Measurements from ENCODE around the gene BICRA.
"Not testable (repeated sequence)": the region's sequence is repeated elsewhere in the genome, so short reads cannot be mapped to it uniquely, and the experiment has no call there.

BICRA gene

GRCh38 chr19:47582320-47582909, 26.5 kb upstream of the BICRA start:
- WGBS, 2 experiments: 86% methylated on average over 4 to 6 of the region's 6 CpGs
- Histone ChIP-seq H3K36me3 (ENCODE audit: control insufficient read depth, insufficient read depth, low read length) (no peaks in the 10 kb centered on the region), H3K4me1 (ENCODE audit: control insufficient read depth, insufficient read depth, low read length) (no peaks in the 10 kb centered on the region), H3K4me3 (ENCODE audit: insufficient read depth, low read depth, low read length) (no peak overlapping the region), H3K27me3 (ENCODE audit: control insufficient read depth, insufficient read depth, low read length, poor library complexity, severe bottlenecking) (no peaks in the 10 kb centered on the region), H3K9me3 (ENCODE audit: control insufficient read depth, low read length) (no peaks in the 10 kb centered on the region), H3K27ac (ENCODE audit: insufficient read depth, low read depth, low read length, poor library complexity, severe bottlenecking) (no peak overlapping the region)

GRCh38 chr19:47583161-47583560, 25.8 kb upstream of the BICRA start:
- H3K27ac ChIP-seq (ENCODE audit: insufficient read depth, low read depth, low read length, poor library complexity, severe bottlenecking); H3K27me3 ChIP-seq (ENCODE audit: control insufficient read depth, insufficient read depth, low read length, poor library complexity, severe bottlenecking); H3K9me3 ChIP-seq (ENCODE audit: control insufficient read depth, low read length); H3K4me1 ChIP-seq (ENCODE audit: control insufficient read depth, insufficient read depth, low read length); H3K4me3 ChIP-seq (ENCODE audit: insufficient read depth, low read depth, low read length); H3K36me3 ChIP-seq (ENCODE audit: control insufficient read depth, insufficient read depth, low read length): not testable (repeated sequence)
- WGBS, 2 experiments: 83 to 92% methylated on average over 1 of the region's 1 CpG

- Histone ChIP-seq H3K9me3 (ENCODE audit: control insufficient read depth, low read length) (no peaks in the 10 kb centered on the region), H3K4me1 (ENCODE audit: control insufficient read depth, insufficient read depth, low read length) (no peaks in the 10 kb centered on the region), H3K36me3 (ENCODE audit: control insufficient read depth, insufficient read depth, low read length) (no peaks in the 10 kb centered on the region), H3K4me3 (ENCODE audit: insufficient read depth, low read depth, low read length) (no peak overlapping the region), H3K27me3 (ENCODE audit: control insufficient read depth, insufficient read depth, low read length, poor library complexity, severe bottlenecking) (no peaks in the 10 kb centered on the region), H3K27ac (ENCODE audit: insufficient read depth, low read depth, low read length, poor library complexity, severe bottlenecking) (no peak overlapping the region)
- WGBS, 2 experiments: 93 to 94% methylated on average over 4 of the region's 4 CpGs
Measured at GRCh38 chr19:47587295-47587694, 21.6 kb upstream of the BICRA start.

GRCh38 chr19:47589824-47590223, 19.1 kb upstream of the BICRA start:
- 69 to 79% methylated on average over 7 of the region's 7 CpGs for WGBS, 2 experiments
- Histone ChIP-seq H3K27me3 (ENCODE audit: control insufficient read depth, insufficient read depth, low read length, poor library complexity, severe bottlenecking) (no peaks in the 10 kb centered on the region), H3K9me3 (ENCODE audit: control insufficient read depth, low read length) (no peaks in the 10 kb centered on the region), H3K36me3 (ENCODE audit: control insufficient read depth, insufficient read depth, low read length) (no peaks in the 10 kb centered on the region), H3K27ac (ENCODE audit: insufficient read depth, low read depth, low read length, poor library complexity, severe bottlenecking) (no peak overlapping the region), H3K4me3 (ENCODE audit: insufficient read depth, low read depth, low read length) (no peak overlapping the region), H3K4me1 (ENCODE audit: control insufficient read depth, insufficient read depth, low read length) (no peaks in the 10 kb centered on the region)

- 91% methylated on average over 6 of the region's 6 CpGs for WGBS, 2 experiments
- no peaks in the 10 kb centered on the region for H3K9me3 ChIP-seq (ENCODE audit: control insufficient read depth, low read length)
Measured at GRCh38 chr19:47593860-47594259, 15.1 kb upstream of the BICRA start.

GRCh38 chr19:47595944-47596343, 13.0 kb upstream of the BICRA start:
- Histone ChIP-seq H3K4me3 (ENCODE audit: insufficient read depth, low read depth, low read length) (no peak overlapping the region), H3K36me3 (ENCODE audit: control insufficient read depth, insufficient read depth, low read length) (no peaks in the 10 kb centered on the region), H3K27ac (ENCODE audit: insufficient read depth, low read depth, low read length, poor library complexity, severe bottlenecking) (no peak overlapping the region), H3K27me3 (ENCODE audit: control insufficient read depth, insufficient read depth, low read length, poor library complexity, severe bottlenecking) (no peaks in the 10 kb centered on the region), H3K9me3 (ENCODE audit: control insufficient read depth, low read length) (no peaks in the 10 kb centered on the region), H3K4me1 (ENCODE audit: control insufficient read depth, insufficient read depth, low read length) (peaks cover 9% of the 10 kb centered on the region)
- WGBS, 2 experiments: 92 to 95% methylated on average over 5 of the region's 6 CpGs

More at GRCh38 chr19:47593860-47594259, 15.1 kb upstream of the BICRA start:
- H3K4me3 ChIP-seq (ENCODE audit: insufficient read depth, low read depth, low read length): no peak overlapping the region
- H3K27ac ChIP-seq (ENCODE audit: insufficient read depth, low read depth, low read length, poor library complexity, severe bottlenecking): no peak overlapping the region
- peaks cover 4% of the 10 kb centered on the region for H3K4me1 ChIP-seq (ENCODE audit: control insufficient read depth, insufficient read depth, low read length)
- H3K27me3 ChIP-seq (ENCODE audit: control insufficient read depth, insufficient read depth, low read length, poor library complexity, severe bottlenecking): no peaks in the 10 kb centered on the region
- H3K36me3 ChIP-seq (ENCODE audit: control insufficient read depth, insufficient read depth, low read length): no peaks in the 10 kb centered on the region

GRCh38 chr19:47598407-47599349, 10.3 kb upstream of the BICRA start:
- Histone ChIP-seq H3K27ac (ENCODE audit: insufficient read depth, low read depth, low read length, poor library complexity, severe bottlenecking) (peak overlapping the region; percentile 3), H3K36me3 (ENCODE audit: control insufficient read depth, insufficient read depth, low read length) (no peaks in the 10 kb centered on the region), H3K9me3 (ENCODE audit: control insufficient read depth, low read length) (no peaks in the 10 kb centered on the region), H3K27me3 (ENCODE audit: control insufficient read depth, insufficient read depth, low read length, poor library complexity, severe bottlenecking) (no peaks in the 10 kb centered on the region), H3K4me3 (ENCODE audit: insufficient read depth, low read depth, low read length) (peak overlapping the region; percentile 10), H3K4me1 (ENCODE audit: control insufficient read depth, insufficient read depth, low read length) (peaks cover 9% of the 10 kb centered on the region)
- WGBS, 2 experiments: 14% methylated on average over 19 to 21 of the region's 21 CpGs

- 36% methylated on average over 25 of the region's 25 CpGs for WGBS, 2 experiments
- not testable (repeated sequence) for H3K36me3 ChIP-seq (ENCODE audit: control insufficient read depth, insufficient read depth, low read length); H3K27me3 ChIP-seq (ENCODE audit: control insufficient read depth, insufficient read depth, low read length, poor library complexity, severe bottlenecking); H3K4me1 ChIP-seq (ENCODE audit: control insufficient read depth, insufficient read depth, low read length); H3K9me3 ChIP-seq (ENCODE audit: control insufficient read depth, low read length); H3K27ac ChIP-seq (ENCODE audit: insufficient read depth, low read depth, low read length, poor library complexity, severe bottlenecking)
- H3K4me3 ChIP-seq (ENCODE audit: insufficient read depth, low read depth, low read length): peak overlapping the region; percentile 39
Measured at GRCh38 chr19:47599671-47600245, 9.2 kb upstream of the BICRA start.

GRCh38 chr19:47600246-47601179, 8.4 kb upstream of the BICRA start:
- Histone ChIP-seq H3K4me3 (ENCODE audit: insufficient read depth, low read depth, low read length) (peak overlapping the region; percentile 60), H3K4me1 (ENCODE audit: control insufficient read depth, insufficient read depth, low read length) (peaks cover 9% of the 10 kb centered on the region), H3K36me3 (ENCODE audit: control insufficient read depth, insufficient read depth, low read length) (no peaks in the 10 kb centered on the region), H3K27ac (ENCODE audit: insufficient read depth, low read depth, low read length, poor library complexity, severe bottlenecking) (peak overlapping the region; percentile 18), H3K9me3 (ENCODE audit: control insufficient read depth, low read length) (no peaks in the 10 kb centered on the region), H3K27me3 (ENCODE audit: control insufficient read depth, insufficient read depth, low read length, poor library complexity, severe bottlenecking) (no peaks in the 10 kb centered on the region)
- WGBS, 2 experiments: 9% methylated on average over 77 of the region's 77 CpGs
